BLaER1 treated with 17β-estradiol and CSF1 and Interleukin-3, amounts not matched to agents 10 nM and 100 nM (cell line): Measurements from ENCODE around the gene MDFI.
A peak's percentile ranks its signal among the peaks of the same experiment; 100 is the strongest.

Source experiments
- H3K27ac ChIP-seq, 11 experiments: shearing (Covaris generic); formaldehyde crosslinking; 2 replicates each; pipeline ENCODE4 v1.8.1; 2022
- H3K27me3 ChIP-seq, 11 experiments: shearing (Covaris generic); formaldehyde crosslinking; 2 replicates each; pipeline ENCODE4 v1.8.1; 2022
- H3K36me3 ChIP-seq, 11 experiments: shearing (Covaris generic); formaldehyde crosslinking; 2 replicates each; pipeline ENCODE4 v1.8.1; 2022
- H3K4me1 ChIP-seq, 10 experiments: shearing (Covaris generic); formaldehyde crosslinking; 2 replicates each; pipeline ENCODE4 v1.8.1; 2022
- H3K4me2 ChIP-seq, 11 experiments: shearing (Covaris generic); formaldehyde crosslinking; 2 replicates each; pipeline ENCODE4 v1.8.1; 2022
- H3K4me3 ChIP-seq, 10 experiments: shearing (Covaris generic); formaldehyde crosslinking; 2 replicates each; pipeline ENCODE4 v1.8.1; 2022
- H3K9ac ChIP-seq, 11 experiments: shearing (Covaris generic); formaldehyde crosslinking; 2 replicates each; pipeline ENCODE4 v1.8.1; 2022
- H3K9me3 ChIP-seq, 11 experiments: shearing (Covaris generic); formaldehyde crosslinking; replicated peaks in 1 of 11; 2 replicates each; pipeline ENCODE4 v1.8.1; 2022
- H4K20me1 ChIP-seq, 11 experiments: shearing (Covaris generic); formaldehyde crosslinking; 2 replicates each; pipeline ENCODE4 v1.8.1; 2022
- Cebpa-rat ChIP-seq, 11 experiments: shearing (Covaris generic); IDR thresholded peaks; 2 replicates each; pipeline ENCODE4 v1.8.1; 2022

Gene MDFI

DNA sequence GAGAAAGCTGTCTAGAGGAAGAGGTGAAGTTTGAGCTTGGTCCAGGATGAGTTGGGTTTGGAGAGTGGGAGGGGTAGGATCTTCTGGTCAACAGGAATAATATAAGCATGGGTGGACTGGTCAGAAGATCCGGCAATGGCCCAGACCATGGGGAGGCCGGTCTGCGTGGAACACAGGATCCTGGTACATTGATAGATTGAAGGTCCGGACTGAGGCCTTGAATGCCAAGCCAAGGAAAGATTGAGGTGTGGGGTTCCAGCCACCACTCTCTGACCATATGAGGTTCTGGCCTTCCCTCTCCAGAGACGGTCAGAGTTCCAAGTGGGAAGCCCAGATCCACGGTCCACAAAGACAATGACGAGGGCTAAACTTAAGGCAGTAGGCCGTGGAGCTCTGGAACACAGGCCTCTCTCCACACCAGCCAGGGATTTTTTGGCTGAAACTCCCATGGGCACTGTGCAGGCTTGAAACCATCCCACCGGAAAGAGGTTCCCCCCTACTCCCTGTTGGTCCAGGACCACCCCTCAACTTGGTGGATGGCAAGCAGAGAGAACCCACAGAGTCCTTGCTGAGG, 3.2 kb downstream of the MDFI start:
- no peak for TF ChIP-seq Cebpa-rat (IDR thresholded peaks at IDR 0.05)
- Histone ChIP-seq H3K27me3 (peaks cover 0 to 10% (median 0%) of the 10 kb centered on the region in 11 experiments; a peak in 3 of 22 replicates), H3K4me2 (peak overlapping the region in 10 of 11 experiments; percentile 40 to 99 (median 94); a peak in 19 of 22 replicates), H4K20me1 (peaks cover 0 to 71% (median 59%) of the 10 kb centered on the region in 11 experiments; a peak in 16 of 22 replicates), H3K4me3 (no peak overlapping the region), H3K9me3 (no peaks in the 10 kb centered on the region), H3K27ac (peak overlapping the region in 2 of 11 experiments; percentile 5 to 27; a peak in 1 of 22 replicates), H3K4me1 (peaks cover 44 to 89% (median 79%) of the 10 kb centered on the region in 10 experiments), H3K9ac (no peak overlapping the region; a peak in 1 of 22 replicates), H3K36me3 (peaks cover 0 to 50% (median 30%) of the 10 kb centered on the region in 11 experiments; a peak in 19 of 22 replicates)

DNA sequence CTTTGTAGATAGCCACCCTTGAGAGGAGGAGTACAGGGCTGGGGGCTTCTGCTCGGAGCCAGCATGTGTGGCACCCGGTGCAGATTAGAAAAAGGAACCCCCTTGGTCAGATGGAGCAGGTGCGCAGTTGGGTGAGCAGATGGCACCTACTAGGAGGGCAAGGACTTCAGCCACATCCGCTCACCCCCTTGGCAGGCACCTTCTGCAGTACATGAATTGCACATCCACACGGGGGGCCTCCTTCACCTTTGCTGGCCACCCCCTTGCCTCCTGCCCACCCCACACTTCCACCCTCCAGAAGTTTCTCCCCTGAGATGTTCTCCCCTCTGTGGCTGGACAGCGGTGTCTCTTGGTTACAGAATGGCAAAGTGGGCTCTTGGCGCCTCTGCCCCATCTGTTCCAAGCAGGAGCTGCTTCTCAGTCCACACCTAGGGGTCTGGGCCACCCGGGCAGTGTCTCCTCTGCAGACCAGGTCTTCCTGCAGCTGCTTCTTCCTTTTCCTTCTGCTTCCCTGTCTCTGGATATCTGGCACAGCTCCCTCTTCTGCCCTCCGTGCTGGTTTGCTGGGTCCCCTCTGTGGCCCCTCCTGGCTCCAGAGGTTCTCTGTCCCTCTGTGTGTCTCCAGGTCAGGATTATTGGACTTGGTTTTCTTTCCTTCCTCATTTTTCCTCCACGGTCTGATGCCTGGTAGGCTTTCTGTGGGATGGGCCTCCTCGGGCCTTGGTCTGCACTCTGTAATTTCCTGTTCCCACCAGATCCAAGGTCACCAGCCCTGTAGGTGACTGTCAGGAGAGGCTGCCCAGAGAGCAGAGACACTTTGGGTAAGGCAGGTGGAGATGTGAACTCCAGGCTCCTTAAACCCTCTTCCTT, 4.1 kb downstream of the MDFI start:
- Histone ChIP-seq H3K9ac (peak overlapping the region in 8 of 11 experiments; percentile 1 to 41 (median 20); a peak in 5 of 22 replicates), H4K20me1 (peaks cover 0 to 79% (median 65%) of the 10 kb centered on the region in 11 experiments; a peak in 16 of 22 replicates), H3K36me3 (peaks cover 0 to 58% (median 38%) of the 10 kb centered on the region in 11 experiments; a peak in 19 of 22 replicates), H3K4me2 (peak overlapping the region; percentile 72 to 99 (median 94)), H3K27me3 (peaks cover 0 to 6% (median 0%) of the 10 kb centered on the region in 11 experiments; a peak in 3 of 22 replicates), H3K4me3 (peak overlapping the region in 2 of 10 experiments; percentile 12 to 25; a peak in 3 of 20 replicates), H3K27ac (peak overlapping the region in 7 of 11 experiments; percentile 14 to 59 (median 42); a peak in 12 of 22 replicates), H3K4me1 (peaks cover 41 to 80% (median 71%) of the 10 kb centered on the region in 10 experiments), H3K9me3 (no peaks in the 10 kb centered on the region)
- TF ChIP-seq Cebpa-rat (IDR thresholded peaks at IDR 0.05): no peak

DNA sequence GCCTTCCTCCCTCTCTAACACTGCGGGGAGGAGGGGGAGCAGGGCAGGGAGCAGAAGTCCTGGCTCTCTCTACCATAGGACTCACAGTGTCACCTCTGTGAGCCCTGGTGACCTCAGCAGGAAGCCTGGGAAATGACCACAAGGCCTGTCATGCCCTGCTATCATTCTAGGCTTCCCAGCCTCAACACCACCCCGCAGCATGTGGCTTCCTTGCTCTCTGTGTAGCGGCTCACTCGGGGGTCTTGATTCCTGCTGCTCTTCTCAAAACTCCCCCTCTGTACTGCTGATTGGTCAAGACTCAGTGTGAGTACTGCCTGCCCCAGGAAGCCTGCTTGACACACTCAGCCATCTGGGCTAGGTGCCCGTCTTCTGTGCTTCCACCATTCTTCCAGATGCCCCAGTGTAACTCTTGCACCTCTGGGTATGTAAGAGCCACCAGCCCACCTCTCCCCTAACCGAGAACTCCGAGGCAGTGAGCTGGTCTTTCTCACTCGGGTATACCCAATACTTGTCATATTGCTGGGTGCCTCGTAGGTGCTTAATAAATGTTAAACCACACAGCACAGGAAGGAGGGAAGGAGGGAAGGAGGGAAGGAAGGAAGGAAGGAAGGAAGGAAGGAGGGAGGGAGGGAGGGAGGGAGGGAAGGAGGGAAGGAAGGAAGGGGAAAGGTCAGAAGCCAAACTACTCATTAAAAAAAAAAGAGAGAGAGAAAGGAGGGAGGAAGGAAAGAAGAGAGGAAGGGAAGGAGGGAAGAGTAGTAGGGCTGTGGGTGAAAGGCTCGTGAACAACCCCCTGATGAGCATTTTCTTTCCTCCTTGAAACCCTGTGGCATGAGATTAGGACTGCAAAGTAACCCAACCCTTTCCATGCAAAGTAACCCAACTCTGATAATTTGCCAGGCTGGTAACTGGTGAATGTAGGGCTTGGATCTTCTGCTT, 5.0 kb downstream of the MDFI start:
- no peaks in the 10 kb centered on the region for H3K9me3 ChIP-seq
- peak overlapping the region; percentile 72 to 99 (median 94) for H3K4me2 ChIP-seq
- peak overlapping the region in 3 of 10 experiments; percentile 3 to 25 (median 12); a peak in 3 of 20 replicates for H3K4me3 ChIP-seq
- H3K36me3 ChIP-seq: peaks cover 0 to 67% (median 47%) of the 10 kb centered on the region in 11 experiments; a peak in 20 of 22 replicates
- TF ChIP-seq Cebpa-rat (IDR thresholded peaks at IDR 0.05): no peak
- H4K20me1 ChIP-seq: peaks cover 0 to 85% (median 66%) of the 10 kb centered on the region in 11 experiments; a peak in 16 of 22 replicates
- peak overlapping the region in 8 of 11 experiments; percentile 25 to 62 (median 45); a peak in 14 of 22 replicates for H3K27ac ChIP-seq
- H3K9ac ChIP-seq: peak overlapping the region in 8 of 11 experiments; percentile 2 to 68 (median 32); a peak in 6 of 22 replicates
- H3K27me3 ChIP-seq: no peaks in the 10 kb centered on the region
- H3K4me1 ChIP-seq: peaks cover 35 to 72% (median 63%) of the 10 kb centered on the region in 10 experiments

DNA sequence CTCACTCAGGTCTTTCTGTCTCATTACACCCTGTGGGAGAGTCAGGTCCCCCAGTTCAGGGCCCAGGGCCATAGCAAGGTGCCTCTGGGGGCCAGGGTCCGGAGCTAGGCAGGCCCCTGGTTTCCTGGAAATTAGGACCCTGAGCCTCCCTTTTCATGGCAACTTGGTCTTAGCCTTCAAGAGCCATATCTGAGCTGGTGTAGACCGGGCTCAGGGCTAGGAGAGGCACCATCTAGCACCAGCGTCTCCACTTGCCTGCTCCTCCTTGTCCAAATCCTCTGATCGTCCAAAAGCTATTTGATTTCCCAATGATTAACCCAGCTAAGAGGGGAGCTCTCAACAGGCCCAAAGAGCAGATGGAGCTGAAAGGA, 5.6 kb downstream of the MDFI start:
- no peak for TF ChIP-seq Cebpa-rat (IDR thresholded peaks at IDR 0.05)
- peak overlapping the region in 6 of 11 experiments; percentile 25 to 62 (median 47); a peak in 10 of 22 replicates for H3K27ac ChIP-seq
- H3K36me3 ChIP-seq: peaks cover 6 to 74% (median 54%) of the 10 kb centered on the region in 11 experiments; a peak in 20 of 22 replicates
- peak overlapping the region in 4 of 11 experiments; percentile 34 to 68 (median 43); a peak in 5 of 22 replicates for H3K9ac ChIP-seq
- H3K9me3 ChIP-seq: no peaks in the 10 kb centered on the region
- H3K4me3 ChIP-seq: no peak overlapping the region
- H4K20me1 ChIP-seq: peaks cover 0 to 92% (median 69%) of the 10 kb centered on the region in 11 experiments; a peak in 16 of 22 replicates
- peaks cover 35 to 72% (median 63%) of the 10 kb centered on the region in 10 experiments for H3K4me1 ChIP-seq
- peak overlapping the region in 9 of 11 experiments; percentile 44 to 77 (median 67); a peak in 17 of 22 replicates for H3K4me2 ChIP-seq
- H3K27me3 ChIP-seq: no peaks in the 10 kb centered on the region

DNA sequence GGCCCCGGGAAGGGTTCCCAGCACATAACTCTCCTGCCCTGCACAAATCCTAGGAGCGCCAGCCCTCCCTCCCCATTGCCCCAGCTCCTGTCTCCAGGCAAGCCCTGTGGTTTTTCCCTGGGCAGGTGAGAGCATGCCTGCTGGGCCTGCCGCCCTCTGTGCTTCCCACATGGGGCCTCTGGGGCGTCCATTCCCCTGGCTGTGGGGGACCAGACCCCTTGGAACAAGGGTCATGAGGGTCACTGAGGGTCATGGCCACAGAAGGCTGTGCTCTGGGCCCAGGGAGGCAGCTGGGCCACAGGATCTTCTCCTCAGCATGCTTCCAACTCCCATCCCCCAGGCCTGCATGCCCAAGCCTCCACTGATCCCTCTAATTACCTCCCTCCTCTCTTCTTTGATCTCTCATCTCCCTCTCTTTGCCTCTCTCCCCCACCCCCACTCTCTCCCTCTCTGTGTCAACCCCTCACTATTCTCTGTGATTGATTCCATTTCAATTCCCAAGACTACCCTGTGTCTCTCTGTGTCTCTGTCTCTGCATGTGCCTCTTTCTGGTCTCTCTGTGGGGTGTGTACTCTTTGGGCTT, 6.1 kb downstream of the MDFI start:
- Histone ChIP-seq H3K4me1 (peaks cover 32 to 71% (median 60%) of the 10 kb centered on the region in 10 experiments), H3K36me3 (peaks cover 11 to 79% (median 59%) of the 10 kb centered on the region in 11 experiments)

DNA sequence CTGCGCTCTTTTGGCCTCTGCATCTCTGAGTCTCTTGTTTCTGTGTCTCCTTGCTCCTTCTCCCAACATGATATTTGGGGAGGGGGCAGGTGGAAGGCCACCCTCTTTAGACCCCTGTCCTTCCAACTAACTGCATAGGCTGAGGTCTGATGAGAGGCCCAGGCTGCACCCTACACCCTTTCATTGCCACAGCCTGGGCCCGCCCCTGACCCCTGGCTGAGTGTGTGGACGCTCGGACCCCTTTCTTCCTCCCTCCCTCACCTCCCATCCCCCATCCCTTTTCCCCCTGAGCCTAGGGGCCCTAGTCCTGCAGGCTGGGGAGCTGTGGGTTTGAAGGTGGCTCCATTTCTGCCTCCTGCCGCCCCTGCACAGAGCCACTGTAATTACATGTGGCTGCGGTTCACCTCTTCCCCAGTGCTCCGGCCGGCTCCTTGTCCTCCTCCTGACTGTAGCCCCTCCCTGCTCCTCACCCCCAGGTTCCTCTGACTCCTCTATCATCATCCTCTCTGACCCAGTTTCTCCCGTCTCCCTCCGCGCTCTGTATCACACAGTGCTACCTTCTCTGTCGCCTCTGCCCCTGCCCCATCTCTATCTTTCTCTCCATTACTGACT, 6.8 kb downstream of the MDFI start:
- peaks cover 15 to 86% (median 65%) of the 10 kb centered on the region in 11 experiments for H3K36me3 ChIP-seq
- peak overlapping the region in 5 of 11 experiments; percentile 11 to 77 (median 66); a peak in 3 of 22 replicates for H3K4me2 ChIP-seq
- peaks cover 0 to 90% (median 68%) of the 10 kb centered on the region in 11 experiments; a peak in 16 of 22 replicates for H4K20me1 ChIP-seq
- H3K9ac ChIP-seq: peak overlapping the region in 5 of 11 experiments; percentile 18 to 35 (median 32); a peak in 4 of 22 replicates
- H3K4me3 ChIP-seq: no peak overlapping the region
- no peaks in the 10 kb centered on the region for H3K27me3 ChIP-seq
- H3K4me1 ChIP-seq: peaks cover 29 to 68% (median 53%) of the 10 kb centered on the region in 10 experiments
- no peaks in the 10 kb centered on the region for H3K9me3 ChIP-seq
- peak overlapping the region in 5 of 11 experiments; percentile 46 to 62 (median 49); a peak in 6 of 22 replicates for H3K27ac ChIP-seq
- no peak for TF ChIP-seq Cebpa-rat (IDR thresholded peaks at IDR 0.05)

More for the DNA sequence above, 6.1 kb downstream of the MDFI start:
- Histone ChIP-seq H4K20me1 (peaks cover 0 to 95% (median 72%) of the 10 kb centered on the region in 11 experiments; a peak in 16 of 22 replicates), H3K4me3 (no peak overlapping the region), H3K9me3 (no peaks in the 10 kb centered on the region), H3K27me3 (no peaks in the 10 kb centered on the region), H3K27ac (peak overlapping the region in 7 of 11 experiments; percentile 10 to 62 (median 48); a peak in 11 of 22 replicates), H3K4me2 (peak overlapping the region in 9 of 11 experiments; percentile 37 to 77 (median 66); a peak in 17 of 22 replicates), H3K9ac (peak overlapping the region in 7 of 11 experiments; percentile 8 to 68 (median 34); a peak in 8 of 22 replicates)
- no peak for TF ChIP-seq Cebpa-rat (IDR thresholded peaks at IDR 0.05)
